ENCODE results near the gene TUFT1. TPM values are rescaled to one million over a fixed set of nuclear protein-coding genes. Genes with fewer than 3 reads are reported as not detected.

TUFT1 gene
- total and polyA plus RNA-seq, 2 of the 4 experiments (the other 2 are of a cell fraction): 21.2 to 30.3 TPM

DNA sequence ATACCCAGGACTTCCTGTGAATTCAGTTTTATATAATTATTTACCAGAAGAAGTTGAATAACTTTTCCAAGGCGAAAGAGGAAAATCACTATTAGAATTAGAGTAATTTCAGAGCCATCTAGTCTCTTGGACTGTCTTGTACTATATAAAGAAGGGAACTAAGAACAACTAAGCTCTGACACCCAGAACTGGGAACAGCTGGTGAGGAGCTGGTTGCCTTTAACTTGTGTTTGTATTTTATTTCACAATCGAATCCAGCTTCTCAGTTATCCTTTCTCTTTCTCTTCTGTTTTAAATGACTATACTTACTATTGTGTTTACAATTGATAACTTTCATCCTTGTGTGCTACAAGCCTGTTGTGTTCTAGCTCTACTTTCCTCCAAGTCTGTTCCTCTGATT, 80.2 kb downstream of the TUFT1 start:
- no peak overlapping the region for H3K4ac ChIP-seq (ENCODE audit: low read depth, low read length)
- no peak overlapping the region for H4K91ac ChIP-seq (ENCODE audit: insufficient read depth, low read depth, low read length)
- no peak overlapping the region for H3K56ac ChIP-seq (ENCODE audit: extremely low read depth, insufficient read depth, low read length)
- H3K27ac ChIP-seq (ENCODE audit: insufficient read depth, low read length): peak overlapping the region; percentile 43; the same call in 1 of the 2 replicates
- no peak overlapping the region for H2BK120ac ChIP-seq (ENCODE audit: low read depth, low read length)
- no TSS peak for BruUV-seq (replicated peaks)
- no peak overlapping the region for H3K23ac ChIP-seq (ENCODE audit: low read depth, low read length)
- CTCF ChIA-PET: interaction anchor here (0.6 to 1.5 kb wide), 5 partner anchors 10 to 1225 kb away, joined by 3 to 7 read pairs (median 3); no protein-coding TSS in a partner anchor
- no peak overlapping the region for H2BK15ac ChIP-seq (ENCODE audit: low read depth, low read length)
- H3K14ac ChIP-seq (replicated peaks; ENCODE audit: low read depth, low read length): no peak overlapping the region
- 0 out of 2 replicates have a peak, but pooled peaks cover 5% of the 10 kb centered on the region for H3K9me1 ChIP-seq (ENCODE audit: insufficient read depth, low read length)
- H2AK5ac ChIP-seq (ENCODE audit: low read depth, low read length): no peak overlapping the region
- peak; percentile 74 for DNase-seq
- H3K18ac ChIP-seq (ENCODE audit: low read depth, low read length): no peak overlapping the region
- in situ Hi-C loops (cut with MboI; ENCODE audit: low sequenced_read_pairs): no loop called here
- no peak overlapping the region for H4K5ac ChIP-seq (ENCODE audit: low read depth, low read length)
- H3K27me3 ChIP-seq (ENCODE audit: control insufficient read depth, insufficient read depth, low read length): no peaks in the 10 kb centered on the region
- no peaks in the 10 kb centered on the region for H3K36me3 ChIP-seq (ENCODE audit: control insufficient read depth, insufficient read depth, low read length)
- H2AFZ ChIP-seq (replicated peaks; ENCODE audit: low read length, poor library complexity): no peak overlapping the region
- H2BK20ac ChIP-seq (ENCODE audit: low read depth, low read length): no peak overlapping the region
- dilution Hi-C loops (cut with HindIII; ENCODE audit: low sequenced_read_pairs, unreplicated experiment): no loop called here
- no peak overlapping the region for H2BK5ac ChIP-seq (ENCODE audit: low read depth, low read length, poor library complexity, severe bottlenecking)
- peaks cover 12% of the 10 kb centered on the region for H4K20me1 ChIP-seq (ENCODE audit: insufficient read depth, low read length)
- H3K79me1 ChIP-seq (ENCODE audit: low read depth in 1 of 2, low read length in 2 of 2): peaks cover 17 to 77% of the 10 kb centered on the region in 2 experiments; a peak in 3 of 4 replicates
- no peak overlapping the region for H3K9ac ChIP-seq (ENCODE audit: low read depth, low read length)
- no peak overlapping the region for H3K4me3 ChIP-seq (ENCODE audit: insufficient read depth, low read depth, low read length)
- no CpG with 5 or more reads among the region's 2 CpGs for WGBS, 2 experiments (ENCODE audit: extremely low coverage in 2 of 2, insufficient read length in 1 of 2)
- H3K4me2 ChIP-seq (ENCODE audit: low read depth, low read length): peak overlapping the region; percentile 87
- no peak overlapping the region for H2AK9ac ChIP-seq (replicated peaks; ENCODE audit: low read depth, low read length, poor library complexity)
- POLR2A ChIA-PET (ENCODE audit: unreplicated experiment): no interaction called here
- ATAC-seq (ENCODE audit: low read depth): peak; percentile 77
- intact Hi-C loops (cut with micrococcal nuclease): loop anchor here (5.0 kb wide), 1 partner anchor 42 kb away; no protein-coding TSS in a partner anchor
- H3K9me3 ChIP-seq (ENCODE audit: control insufficient read depth, insufficient read depth, low read length): no peaks in the 10 kb centered on the region
- no peak for TF ChIP-seq POLR2A (IDR thresholded peaks at IDR 0.05; ENCODE audit: low read depth, low read length)
- TF ChIP-seq CEBPB (IDR thresholded peaks at IDR 0.05; ENCODE audit: low read depth, low read length): peak; percentile 81
- H4K8ac ChIP-seq (ENCODE audit: low read depth in 2 of 2, low read length in 2 of 2): no peak overlapping the region
- peaks cover 12% of the 10 kb centered on the region for H3K4me1 ChIP-seq (ENCODE audit: control insufficient read depth, insufficient read depth, low read length)
